Breast epithelium (tissue), 3 donors: ENCODE measurements around the gene MYO1F.

ENCODE experiments used
- CTCF ChIP-seq, 3 donors: fragments of 450-650 bp; IDR thresholded peaks; one replicate each; pipeline ENCODE4 v1.5.1; 2016 to 2017; ENCODE audit warnings: antibody characterized with exemption in 3 of 3, mild to moderate bottlenecking in 3 of 3, moderate library complexity in 3 of 3
- POLR2A ChIP-seq: fragments of 450-650 bp; IDR thresholded peaks from one replicate; pipeline ENCODE4 v1.6.1; 2016; ENCODE audit warnings: antibody characterized with exemption, mild to moderate bottlenecking, moderate library complexity

GRCh38 chr19:8610041-8610935 is 33.0 kb upstream of the MYO1F start, which contains the start of gene ADAMTS10:
- TF ChIP-seq CTCF (IDR thresholded peaks at IDR 0.05), result no peak
- TF ChIP-seq POLR2A, result no peak
